ENCODE measurements around the gene GABRR1. TPM values are rescaled to one million over a fixed set of nuclear protein-coding genes. Genes with fewer than 3 reads are reported as not detected.

The GABRR1 gene
- polyA plus RNA-seq, 1 experiment: not detected

DNA sequence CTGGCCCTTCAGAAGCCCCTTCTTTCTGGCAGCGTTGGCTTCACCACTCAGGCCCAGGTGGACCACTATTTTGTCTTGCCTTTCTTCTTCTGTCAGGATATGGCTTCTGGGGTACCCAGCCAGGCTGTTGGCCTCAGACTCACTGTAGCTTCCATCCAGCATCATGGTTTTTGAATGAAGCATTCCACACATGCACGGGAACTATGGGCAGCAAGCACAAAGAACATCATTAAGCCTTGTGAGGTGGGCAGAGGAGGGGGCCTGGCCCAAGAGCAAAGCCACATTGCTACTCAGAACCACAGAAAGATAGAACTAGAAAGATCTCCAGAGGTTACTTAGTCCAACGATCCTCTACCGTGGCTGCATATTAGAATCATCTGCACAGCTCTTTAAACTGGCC lies 40.6 kb upstream of the GABRR1 start:
- peaks cover 3% of the 10 kb centered on the region for H3K27me3 ChIP-seq (ENCODE audit: control insufficient read depth, insufficient read depth, low read length)
- DNase-seq (ENCODE audit: low read depth, low spot score): no peak
- H3K27ac ChIP-seq (ENCODE audit: low read depth, low read length): no peak overlapping the region
- no peaks in the 10 kb centered on the region for H3K9me3 ChIP-seq (ENCODE audit: control insufficient read depth, insufficient read depth, low read length)
- POLR2A ChIA-PET: no interaction called here
- CTCF ChIA-PET: no interaction called here
- TF ChIP-seq, protein P1, sequence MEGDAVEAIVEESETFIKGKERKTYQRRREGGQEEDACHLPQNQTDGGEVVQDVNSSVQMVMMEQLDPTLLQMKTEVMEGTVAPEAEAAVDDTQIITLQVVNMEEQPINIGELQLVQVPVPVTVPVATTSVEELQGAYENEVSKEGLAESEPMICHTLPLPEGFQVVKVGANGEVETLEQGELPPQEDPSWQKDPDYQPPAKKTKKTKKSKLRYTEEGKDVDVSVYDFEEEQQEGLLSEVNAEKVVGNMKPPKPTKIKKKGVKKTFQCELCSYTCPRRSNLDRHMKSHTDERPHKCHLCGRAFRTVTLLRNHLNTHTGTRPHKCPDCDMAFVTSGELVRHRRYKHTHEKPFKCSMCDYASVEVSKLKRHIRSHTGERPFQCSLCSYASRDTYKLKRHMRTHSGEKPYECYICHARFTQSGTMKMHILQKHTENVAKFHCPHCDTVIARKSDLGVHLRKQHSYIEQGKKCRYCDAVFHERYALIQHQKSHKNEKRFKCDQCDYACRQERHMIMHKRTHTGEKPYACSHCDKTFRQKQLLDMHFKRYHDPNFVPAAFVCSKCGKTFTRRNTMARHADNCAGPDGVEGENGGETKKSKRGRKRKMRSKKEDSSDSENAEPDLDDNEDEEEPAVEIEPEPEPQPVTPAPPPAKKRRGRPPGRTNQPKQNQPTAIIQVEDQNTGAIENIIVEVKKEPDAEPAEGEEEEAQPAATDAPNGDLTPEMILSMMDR (IDR thresholded peaks at IDR 0.05; ENCODE audit: low read depth, low read length): no peak
- H3K4me3 ChIP-seq (ENCODE audit: low read depth, low read length): no peak overlapping the region

- Histone ChIP-seq H3K9me3 (ENCODE audit: control insufficient read depth, insufficient read depth, low read length) (no peaks in the 10 kb centered on the region), H3K27ac (ENCODE audit: low read depth, low read length) (no peak overlapping the region), H3K4me3 (ENCODE audit: low read depth, low read length) (no peak overlapping the region), H3K27me3 (ENCODE audit: control insufficient read depth, insufficient read depth, low read length) (peaks cover 5% of the 10 kb centered on the region)
- ChIA-PET CTCF (no interaction called here), POLR2A (no interaction called here)
- DNase-seq (ENCODE audit: low read depth, low spot score): no peak
- TF ChIP-seq, protein P1 (IDR thresholded peaks at IDR 0.05; ENCODE audit: low read depth, low read length): no peak
Measured at GRCh38 chr6:89257346-89257745, 40.2 kb upstream of the GABRR1 start.

DNA sequence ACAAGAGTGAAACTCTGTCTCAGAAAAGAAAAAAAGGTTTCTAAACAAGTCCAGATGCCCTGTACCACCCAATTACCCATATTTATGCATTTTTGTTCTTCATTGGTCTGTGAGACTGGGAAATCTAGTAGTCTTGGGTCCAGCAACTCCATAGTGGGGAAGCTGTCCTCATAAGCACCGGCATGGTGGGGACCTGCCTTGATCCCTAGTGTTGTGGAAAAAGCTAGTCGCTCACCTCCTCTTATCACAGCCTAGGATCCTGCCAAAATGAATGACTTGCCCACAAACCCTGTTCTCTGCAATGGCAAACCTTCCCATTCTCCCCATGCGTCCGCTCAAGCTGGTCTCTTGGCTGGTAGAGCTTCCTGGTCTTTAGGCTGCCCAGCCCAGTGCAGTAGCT lies 38.3 kb upstream of the GABRR1 start:
- Histone ChIP-seq H3K27me3 (ENCODE audit: control insufficient read depth, insufficient read depth, low read length) (peaks cover 10% of the 10 kb centered on the region), H3K9me3 (ENCODE audit: control insufficient read depth, insufficient read depth, low read length) (no peaks in the 10 kb centered on the region), H3K27ac (ENCODE audit: low read depth, low read length) (no peak overlapping the region), H3K4me3 (ENCODE audit: low read depth, low read length) (no peak overlapping the region)
- CTCF ChIA-PET: no interaction called here
- POLR2A ChIA-PET: no interaction called here
- TF ChIP-seq, protein P1 (IDR thresholded peaks at IDR 0.05; ENCODE audit: low read depth, low read length): no peak
- no peak for DNase-seq (ENCODE audit: low read depth, low spot score)

DNA sequence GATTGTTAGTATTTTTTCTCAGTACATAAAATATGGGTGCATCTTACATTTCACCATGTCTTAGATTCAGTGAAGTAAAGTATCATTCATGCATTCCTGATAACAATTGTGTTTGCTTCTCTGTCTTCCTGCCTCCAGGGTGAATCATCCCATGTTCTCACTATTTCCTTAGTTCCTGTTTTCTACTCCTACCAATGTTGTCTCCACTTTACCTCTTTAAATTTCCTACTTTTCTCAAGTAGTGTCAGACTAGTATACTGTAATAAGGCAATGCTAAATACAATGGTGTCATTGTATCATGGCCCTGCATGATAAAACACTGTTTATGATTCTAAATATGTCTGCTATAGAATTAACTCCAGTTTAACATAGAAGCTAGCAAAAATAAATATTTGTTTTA lies 37.4 kb upstream of the GABRR1 start:
- POLR2A ChIA-PET: no interaction called here

DNA sequence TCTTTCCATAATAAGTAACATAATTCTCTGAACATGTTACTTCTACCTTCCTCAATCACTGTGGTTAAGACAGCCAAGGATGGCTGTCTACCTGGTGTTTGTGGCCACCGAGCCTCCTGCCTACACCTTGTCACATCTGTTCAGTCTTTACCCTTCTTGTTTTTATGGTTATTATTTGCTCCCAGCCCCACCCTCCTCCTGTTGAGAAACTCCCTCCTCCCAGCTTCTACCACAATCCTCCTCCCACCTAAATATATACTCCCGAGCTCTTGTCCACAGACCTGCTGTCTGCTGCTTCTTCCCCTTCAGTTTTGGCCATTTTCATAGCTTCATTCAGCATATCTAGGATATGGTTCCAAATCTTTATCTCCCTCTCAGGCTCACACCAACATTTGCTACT lies 35.7 kb upstream of the GABRR1 start:
- ChIA-PET CTCF (no interaction called here), POLR2A (no interaction called here)
- no peak for DNase-seq (ENCODE audit: low read depth, low spot score)
- no peaks in the 10 kb centered on the region for H3K9me3 ChIP-seq (ENCODE audit: control insufficient read depth, insufficient read depth, low read length)
- H3K4me3 ChIP-seq (ENCODE audit: low read depth, low read length): no peak overlapping the region
- TF ChIP-seq, protein P1 (IDR thresholded peaks at IDR 0.05; ENCODE audit: low read depth, low read length): no peak
- no peak overlapping the region for H3K27ac ChIP-seq (ENCODE audit: low read depth, low read length)
- peaks cover 10% of the 10 kb centered on the region for H3K27me3 ChIP-seq (ENCODE audit: control insufficient read depth, insufficient read depth, low read length)

More for the DNA sequence above, 37.4 kb upstream of the GABRR1 start:
- Histone ChIP-seq H3K4me3 (ENCODE audit: low read depth, low read length) (no peak overlapping the region), H3K27me3 (ENCODE audit: control insufficient read depth, insufficient read depth, low read length) (peaks cover 10% of the 10 kb centered on the region), H3K27ac (ENCODE audit: low read depth, low read length) (no peak overlapping the region), H3K9me3 (ENCODE audit: control insufficient read depth, insufficient read depth, low read length) (no peaks in the 10 kb centered on the region)
- TF ChIP-seq, protein P1 (IDR thresholded peaks at IDR 0.05; ENCODE audit: low read depth, low read length): no peak
- CTCF ChIA-PET: no interaction called here
- DNase-seq (ENCODE audit: low read depth, low spot score): no peak

All from AG04450 (cell line).